Heart left ventricle (tissue), 16 donors: ENCODE measurements around the gene IFI30. TPM values are rescaled to one million over a fixed set of nuclear protein-coding genes. Genes with fewer than 3 reads are reported as not detected.

Source experiments
- ATAC-seq, 4 donors: fragments of 200-7000 bp; cut with Tn5 transposase; one replicate each; pipeline ENCODE4 v1.9.1; 2020 to 2022; ENCODE audit warnings: moderate library complexity in 4 of 4, mild to moderate bottlenecking in 3 of 4, moderate number of reproducible peaks in 1 of 4
- DNase-seq, 5 donors: peaks; one replicate each; pipeline ENCODE4 v3.0.0-alpha.2; 2020
- H3K27ac ChIP-seq, 12 donors: fragments of 200-600 bp; sonication (generic) in 4 of 12; one replicate each; pipeline versions ENCODE4 v1.5.0 to v1.8.0; 2016 to 2022; ENCODE audit warnings: mild to moderate bottlenecking in 2 of 12
- H3K27me3 ChIP-seq, 9 donors: fragments of 200-600 bp; sonication (generic) in 2 of 9; one replicate each; pipeline versions ENCODE4 v1.5.1 to v1.8.0; 2016 to 2022; ENCODE audit warnings: mild to moderate bottlenecking in 3 of 9
- H3K36me3 ChIP-seq, 9 donors: fragments of 200-600 bp; sonication (generic) in 2 of 9; one replicate each; pipeline versions ENCODE4 v1.5.0 to v1.8.0; 2018 to 2022; ENCODE audit warnings: mild to moderate bottlenecking in 2 of 9
- H3K4me1 ChIP-seq, 12 donors: fragments of 200-600 bp; sonication (generic) in 4 of 12; one replicate each; pipeline versions ENCODE4 v1.5.0 to v1.8.0; 2016 to 2022; ENCODE audit warnings: mild to moderate bottlenecking in 3 of 12
- H3K4me3 ChIP-seq, 12 donors: fragments of 200-600 bp; sonication (generic) in 4 of 12; one replicate each; pipeline versions ENCODE4 v1.5.0 to v1.8.0; 2017 to 2022; ENCODE audit warnings: mild to moderate bottlenecking in 9 of 12, moderate library complexity in 4 of 12
- H3K9me3 ChIP-seq, 12 donors: fragments of 200-600 bp; sonication (generic) in 4 of 12; one replicate each; pipeline versions ENCODE4 v1.5.0 to v1.8.0; 2016 to 2022; ENCODE audit warnings: mild to moderate bottlenecking in 1 of 12
- POLR2A ChIP-seq, 2 donors: fragments of 450-650 bp; IDR thresholded peaks; one replicate each; pipeline ENCODE4 v1.6.1; 2017; ENCODE audit warnings: antibody characterized with exemption in 2 of 2, mild to moderate bottlenecking in 2 of 2, moderate library complexity in 2 of 2
- WGBS, 4 donors: extraction: QIAGEN DNeasy Blood & Tissue Kit in 2 of 4; methylation state at CpG; one replicate each; pipeline versions ENCODE4 v1.1.5 to v1.1.7; 2013 to 2018; 5-methylcytosine and 5-hydroxymethylcytosine counted together
- intact Hi-C, 10 donors: fragments of 100-400 bp; cut with DNase I; formaldehyde crosslinking; loops; one replicate each; pipeline versions ENCODE4 v1.11.1 to v1.14.2; 2022
- polyA plus RNA-seq, 2 donors: library from polyadenylated mRNA; stranded (reverse); fragments of 200-250 nt; gene quantifications; one replicate each; pipeline ENCODE4 v1.2.3, GENCODE V29; 2013
- total RNA-seq, 9 donors: library from RNA; depleted of rRNA in 2 of 9; stranded (reverse); fragments of >200 nt in 2 of 9; fragmentation: NEBNext Ultra II Directional in 3 of 9; extraction: Animal tissue kit (Norgen Biotek cat#: 25700) in 3 of 9; gene quantifications; one replicate each; pipeline versions ENCODE4 v1.1.0 to v1.2.4, GENCODE V29; 2016 to 2023
- TF ChIP-seq, protein P1 (sequence below), 12 donors: fragments of 200-600 bp; sonication (generic) in 4 of 12; IDR thresholded peaks; one replicate each; pipeline versions ENCODE4 v1.5.0 to v1.8.0; 2018 to 2022; ENCODE audit warnings: antibody characterized with exemption in 12 of 12, mild to moderate bottlenecking in 5 of 12
- donor health status: ischemic (EF 13 %, LVEDD 7.1; RV severe dilation, severe dysfunction).
- donor health status: healthy with polysubstance abuse.
- donor health status: DM: no; HTN: yes; CAD: no.
- donor health status: DM: no; HTN: no; CAD: no.
- donor health status: ischemic (EF 25% LVEDD 6.9; RV normal size, moderate dysfunction).
- donor health status: ischemic (EF 25% LVEDD 5.7; RV mildly dilated, moderate dysfunction).
- donor health status: healthy.
- donor health status: DM: yes; HTN: yes; CAD: no.
- donor health status: ischemic (EF 35%, LVEDD 5.7; RV mildly dilated, moderate dysfunction).
- donor health status: nonischemic (EF 11% LVEDD 7.7; RV severe dilation, severe dysfunction).
- donor health status: DM: yes; HTN: yes; CAD: no.
- donor health status: PGD.
- donor health status: ischemic (EF 29% LVEDD 5.4; RV normal size, mild dysfunction).
- donor health status: nonischemic (EF 23%, LVEDD 6.1; RV moderate dilation, normal function).

Gene IFI30
- total and polyA plus RNA-seq, 11 donors = 8.9 to 455 (median 15.2) TPM

DNA sequence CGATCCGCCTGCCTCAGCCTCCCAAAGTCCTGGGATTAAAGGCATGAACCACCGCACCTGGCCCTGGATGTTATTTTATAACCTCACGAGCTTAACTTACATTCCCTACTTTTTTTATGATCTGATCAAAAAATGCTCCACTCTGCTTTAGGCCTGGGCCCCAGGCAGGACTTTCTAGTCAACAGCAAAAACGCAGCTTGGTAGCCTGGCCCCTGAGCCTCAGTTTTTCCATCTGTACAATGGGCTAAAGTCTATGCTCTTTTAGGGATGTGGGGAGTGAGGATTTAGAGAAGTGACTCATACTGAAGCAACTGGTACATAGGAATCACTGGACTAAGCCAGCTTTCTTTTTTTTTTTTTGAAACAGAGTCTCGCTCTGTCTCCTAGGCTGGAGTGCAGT lies 32.6 kb upstream of the IFI30 start:
- WGBS, 4 donors = 93 to 95% (median 94%) methylated on average over 6 of the region's 6 CpGs
- Histone ChIP-seq H3K4me3 (no peak overlapping the region), H3K27ac (no peak overlapping the region), H3K4me1 (no peaks in the 10 kb centered on the region), H3K36me3 (peaks cover 0 to 90% (median 51%) of the 10 kb centered on the region in 9 donors), H3K9me3 (no peaks in the 10 kb centered on the region), H3K27me3 (no peaks in the 10 kb centered on the region)
- no peak for DNase-seq
- ATAC-seq = no peak
- intact Hi-C loops = no loop called here
- TF ChIP-seq, protein P1, sequence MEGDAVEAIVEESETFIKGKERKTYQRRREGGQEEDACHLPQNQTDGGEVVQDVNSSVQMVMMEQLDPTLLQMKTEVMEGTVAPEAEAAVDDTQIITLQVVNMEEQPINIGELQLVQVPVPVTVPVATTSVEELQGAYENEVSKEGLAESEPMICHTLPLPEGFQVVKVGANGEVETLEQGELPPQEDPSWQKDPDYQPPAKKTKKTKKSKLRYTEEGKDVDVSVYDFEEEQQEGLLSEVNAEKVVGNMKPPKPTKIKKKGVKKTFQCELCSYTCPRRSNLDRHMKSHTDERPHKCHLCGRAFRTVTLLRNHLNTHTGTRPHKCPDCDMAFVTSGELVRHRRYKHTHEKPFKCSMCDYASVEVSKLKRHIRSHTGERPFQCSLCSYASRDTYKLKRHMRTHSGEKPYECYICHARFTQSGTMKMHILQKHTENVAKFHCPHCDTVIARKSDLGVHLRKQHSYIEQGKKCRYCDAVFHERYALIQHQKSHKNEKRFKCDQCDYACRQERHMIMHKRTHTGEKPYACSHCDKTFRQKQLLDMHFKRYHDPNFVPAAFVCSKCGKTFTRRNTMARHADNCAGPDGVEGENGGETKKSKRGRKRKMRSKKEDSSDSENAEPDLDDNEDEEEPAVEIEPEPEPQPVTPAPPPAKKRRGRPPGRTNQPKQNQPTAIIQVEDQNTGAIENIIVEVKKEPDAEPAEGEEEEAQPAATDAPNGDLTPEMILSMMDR (IDR thresholded peaks at IDR 0.05) = no peak
- TF ChIP-seq POLR2A (IDR thresholded peaks at IDR 0.05) = no peak

DNA sequence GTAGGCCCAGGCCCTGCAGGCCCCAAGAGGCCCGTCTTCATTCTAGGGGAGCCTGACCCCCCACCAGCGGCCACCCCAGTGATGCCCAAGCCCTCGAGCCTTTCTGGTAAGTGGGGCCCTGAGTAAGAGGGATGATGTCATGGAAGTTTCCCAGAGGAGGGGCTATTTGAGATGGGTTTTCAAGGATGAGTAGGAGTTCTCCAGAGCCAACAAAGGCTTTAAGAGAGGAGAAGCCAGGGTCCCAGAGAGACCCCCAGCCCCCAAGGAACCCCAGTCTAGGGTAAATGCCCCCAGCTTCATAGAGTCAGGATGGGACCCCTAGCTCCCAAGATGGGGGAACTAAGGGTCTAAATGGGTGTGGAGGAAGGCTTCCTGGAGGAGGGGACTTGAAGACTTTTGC lies 29.7 kb upstream of the IFI30 start:
- DNase-seq (no peak), ATAC-seq (no peak)
- peaks cover 0 to 88% (median 53%) of the 10 kb centered on the region in 9 donors for H3K36me3 ChIP-seq
- TF ChIP-seq POLR2A (IDR thresholded peaks at IDR 0.05) = no peak
- TF ChIP-seq, protein P1 (IDR thresholded peaks at IDR 0.05) = no peak
- intact Hi-C loops = no loop called here
- H3K4me3 ChIP-seq = no peak overlapping the region
- H3K4me1 ChIP-seq = no peaks in the 10 kb centered on the region
- no peaks in the 10 kb centered on the region for H3K9me3 ChIP-seq
- no peak overlapping the region for H3K27ac ChIP-seq
- no peaks in the 10 kb centered on the region for H3K27me3 ChIP-seq
- 81 to 96% (median 94%) methylated on average over 3 of the region's 3 CpGs for WGBS, 4 donors

DNA sequence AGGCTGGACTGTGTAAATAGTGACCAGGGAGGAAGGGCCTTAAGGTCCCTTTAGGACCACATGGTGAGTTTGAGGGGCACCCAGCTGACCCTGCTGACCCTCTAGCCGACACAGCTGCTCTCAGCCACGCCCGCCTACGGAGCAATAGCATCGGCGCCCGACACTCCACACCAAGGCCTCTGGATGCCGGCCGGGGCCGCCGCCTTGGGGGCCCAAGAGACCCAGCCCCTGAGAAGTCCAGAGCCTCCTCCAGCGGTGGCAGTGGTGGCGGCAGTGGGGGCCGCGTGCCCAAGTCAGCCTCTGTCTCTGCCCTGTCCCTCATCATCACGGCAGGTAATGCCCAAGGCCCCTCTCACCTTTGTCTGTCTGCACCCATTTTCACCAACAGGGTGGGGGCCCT lies 29.3 kb upstream of the IFI30 start:
- H3K27ac ChIP-seq = no peak overlapping the region
- H3K4me1 ChIP-seq = no peaks in the 10 kb centered on the region
- no peaks in the 10 kb centered on the region for H3K27me3 ChIP-seq
- no peak overlapping the region for H3K4me3 ChIP-seq
- TF ChIP-seq POLR2A (IDR thresholded peaks at IDR 0.05) = no peak
- TF ChIP-seq, protein P1 (IDR thresholded peaks at IDR 0.05) = no peak
- DNase-seq = no peak
- peaks cover 0 to 83% (median 50%) of the 10 kb centered on the region in 9 donors for H3K36me3 ChIP-seq
- intact Hi-C loops = no loop called here
- no peaks in the 10 kb centered on the region for H3K9me3 ChIP-seq
- no peak for ATAC-seq
- 92 to 95% (median 93%) methylated on average over 15 to 16 of the region's 16 CpGs for WGBS, 4 donors

DNA sequence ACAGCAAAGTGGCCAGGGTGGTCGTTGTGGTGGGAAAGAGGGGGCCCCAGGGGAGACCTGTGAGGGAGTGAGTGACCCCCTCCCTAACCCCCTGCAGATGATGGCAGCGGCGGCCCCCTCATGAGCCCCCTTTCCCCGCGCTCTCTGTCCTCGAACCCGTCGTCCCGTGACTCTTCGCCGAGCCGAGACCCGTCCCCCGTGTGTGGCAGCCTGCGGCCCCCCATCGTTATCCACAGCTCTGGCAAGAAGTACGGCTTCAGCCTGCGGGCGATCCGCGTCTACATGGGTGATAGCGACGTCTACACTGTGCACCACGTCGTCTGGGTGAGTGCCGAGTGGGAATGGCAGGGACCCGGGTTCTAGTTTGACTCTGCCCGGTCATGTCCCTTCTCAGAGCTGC lies 28.7 kb upstream of the IFI30 start:
- peaks cover 0 to 81% (median 49%) of the 10 kb centered on the region in 9 donors for H3K36me3 ChIP-seq
- intact Hi-C loops = no loop called here
- 94 to 98% (median 97%) methylated on average over 28 of the region's 28 CpGs for WGBS, 4 donors

More for the DNA sequence above, 28.7 kb upstream of the IFI30 start:
- Histone ChIP-seq H3K4me3 (no peak overlapping the region), H3K27ac (no peak overlapping the region), H3K4me1 (no peaks in the 10 kb centered on the region), H3K27me3 (no peaks in the 10 kb centered on the region), H3K9me3 (no peaks in the 10 kb centered on the region)
- no peak for ATAC-seq
- TF ChIP-seq, protein P1 (IDR thresholded peaks at IDR 0.05) = no peak
- no peak for TF ChIP-seq POLR2A (IDR thresholded peaks at IDR 0.05)
- DNase-seq = no peak
